Fibroblast of mammary gland (primary cell): Measurements from ENCODE around the gene CLIC4.
"Not testable (repeated sequence)": the region's sequence is repeated elsewhere in the genome, so short reads cannot be mapped to it uniquely, and the experiment has no call there.

Experiments used
- DNase-seq: peaks from one replicate; pipeline ENCODE4 v3.0.0-alpha.2; 2010; ENCODE audit warnings: low read depth
- H3K4me3 ChIP-seq: 2 replicates; pipeline ENCODE4 v1.5.1; 2011; ENCODE audit warnings: low read depth, mild to moderate bottlenecking, low read length, moderate library complexity; ENCODE audit not compliant: control insufficient read depth
- TF ChIP-seq, protein P1 (sequence below): conservative IDR thresholded peaks from 2 replicates; pipeline ENCODE4 v1.5.1; 2011; ENCODE audit warnings: low read depth, low read length, inconsistent platforms; ENCODE audit not compliant: control insufficient read depth, insufficient read depth

CLIC4 gene

GRCh38 chr1:24783713-24784112 lies 38.5 kb downstream of the CLIC4 start:
- no peak overlapping the region for H3K4me3 ChIP-seq
- DNase-seq, result no peak
- TF ChIP-seq, protein P1, sequence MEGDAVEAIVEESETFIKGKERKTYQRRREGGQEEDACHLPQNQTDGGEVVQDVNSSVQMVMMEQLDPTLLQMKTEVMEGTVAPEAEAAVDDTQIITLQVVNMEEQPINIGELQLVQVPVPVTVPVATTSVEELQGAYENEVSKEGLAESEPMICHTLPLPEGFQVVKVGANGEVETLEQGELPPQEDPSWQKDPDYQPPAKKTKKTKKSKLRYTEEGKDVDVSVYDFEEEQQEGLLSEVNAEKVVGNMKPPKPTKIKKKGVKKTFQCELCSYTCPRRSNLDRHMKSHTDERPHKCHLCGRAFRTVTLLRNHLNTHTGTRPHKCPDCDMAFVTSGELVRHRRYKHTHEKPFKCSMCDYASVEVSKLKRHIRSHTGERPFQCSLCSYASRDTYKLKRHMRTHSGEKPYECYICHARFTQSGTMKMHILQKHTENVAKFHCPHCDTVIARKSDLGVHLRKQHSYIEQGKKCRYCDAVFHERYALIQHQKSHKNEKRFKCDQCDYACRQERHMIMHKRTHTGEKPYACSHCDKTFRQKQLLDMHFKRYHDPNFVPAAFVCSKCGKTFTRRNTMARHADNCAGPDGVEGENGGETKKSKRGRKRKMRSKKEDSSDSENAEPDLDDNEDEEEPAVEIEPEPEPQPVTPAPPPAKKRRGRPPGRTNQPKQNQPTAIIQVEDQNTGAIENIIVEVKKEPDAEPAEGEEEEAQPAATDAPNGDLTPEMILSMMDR, result no peak

DNA sequence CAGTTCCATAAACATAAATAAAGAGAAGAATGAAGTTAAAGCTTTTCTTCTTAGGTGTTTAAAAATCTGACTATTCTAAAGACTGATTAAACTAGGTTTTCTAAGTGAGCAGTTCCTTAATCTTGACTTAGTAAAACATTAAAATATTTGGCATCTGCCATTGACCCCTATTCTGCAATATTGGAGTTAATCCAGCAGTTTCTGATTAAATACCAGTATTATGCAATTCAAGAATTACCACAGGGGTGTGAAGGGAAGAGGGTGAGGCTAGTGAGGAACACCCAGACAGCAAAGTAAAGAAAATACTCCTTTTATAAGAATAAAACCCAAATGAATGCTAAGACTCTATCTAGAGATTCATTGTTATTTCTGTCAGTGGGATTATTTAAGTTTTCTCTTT lies 40.9 kb downstream of the CLIC4 start:
- peak; percentile 57 for DNase-seq
- TF ChIP-seq, protein P1, result no peak

GRCh38 chr1:24790490-24790889 lies 45.2 kb downstream of the CLIC4 start:
- no peak overlapping the region for H3K4me3 ChIP-seq
- TF ChIP-seq, protein P1, result no peak

More for the DNA sequence above, 40.9 kb downstream of the CLIC4 start:
- no peak overlapping the region for H3K4me3 ChIP-seq

GRCh38 chr1:24793447-24794129 lies 48.3 kb downstream of the CLIC4 start:
- peak; percentile 83 for DNase-seq
- TF ChIP-seq, protein P1, result no peak
- no peak overlapping the region for H3K4me3 ChIP-seq

More at GRCh38 chr1:24790490-24790889, 45.2 kb downstream of the CLIC4 start:
- no peak for DNase-seq

- DNase-seq, H3K4me3 ChIP-seq: not testable (repeated sequence)
Measured at GRCh38 chr1:24794130-24794502, 48.9 kb downstream of the CLIC4 start.

DNA sequence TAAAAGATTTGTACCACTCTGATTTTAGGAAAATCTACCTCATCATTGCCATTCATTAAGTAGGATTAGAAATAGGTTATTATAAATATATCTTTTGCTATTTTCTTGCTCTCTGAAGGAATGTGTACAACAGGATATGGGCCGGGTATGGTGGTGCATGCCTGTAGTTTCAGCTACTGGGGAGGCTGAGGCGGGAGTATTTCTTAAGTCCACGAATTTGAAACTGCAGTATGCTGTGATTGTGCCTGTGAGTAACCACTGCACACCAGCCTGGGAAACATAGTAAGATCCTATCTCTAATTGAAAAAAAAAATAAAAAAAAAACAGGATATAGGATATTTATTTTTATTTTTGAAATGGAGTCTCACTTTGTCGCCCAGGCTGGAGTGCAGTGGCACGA lies 50.0 kb downstream of the CLIC4 start:
- no peak for DNase-seq
- TF ChIP-seq, protein P1, result no peak
- no peak overlapping the region for H3K4me3 ChIP-seq

- TF ChIP-seq, protein P1, result no peak
- DNase-seq, result no peak
Measured at GRCh38 chr1:24796524-24796923, 51.3 kb downstream of the CLIC4 start.

DNA sequence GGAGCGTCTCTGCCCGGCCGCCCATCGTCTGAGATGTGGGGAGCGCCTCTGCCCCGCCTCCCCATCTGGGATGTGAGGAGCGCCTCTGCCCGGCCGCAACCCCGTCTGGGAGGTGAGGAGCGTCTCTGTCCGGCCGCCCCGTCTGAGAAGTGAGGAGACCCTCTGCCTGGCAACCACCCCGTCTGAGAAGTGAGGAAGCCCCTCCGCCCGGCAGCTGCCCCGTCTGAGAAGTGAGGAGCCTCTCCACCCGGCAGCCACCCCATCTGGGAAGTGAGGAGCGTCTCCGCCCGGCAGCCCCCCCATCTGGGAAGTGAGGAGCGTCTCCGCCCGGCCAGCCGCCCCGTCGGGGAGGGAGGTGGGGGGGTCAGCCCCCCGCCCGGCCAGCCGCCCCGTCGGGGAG lies 54.0 kb downstream of the CLIC4 start:
- not testable (repeated sequence) for H3K4me3 ChIP-seq, DNase-seq

More at GRCh38 chr1:24796524-24796923, 51.3 kb downstream of the CLIC4 start:
- H3K4me3 ChIP-seq, result no peak overlapping the region
